Naive thymus-derived CD4-positive, alpha-beta T cell (primary cell): Measurements from ENCODE around the gene ARHGAP24. TPM values are rescaled to one million over a fixed set of nuclear protein-coding genes. Genes with fewer than 3 reads are reported as not detected.
A peak's percentile ranks its signal among the peaks of the same experiment; 100 is the strongest.

Experiments
- ATAC-seq: fragments of 150-1000 bp; cut with Tn5 transposase; 2 replicates; pipeline ENCODE4 v1.10.0; 2021; ENCODE audit warnings: mild to moderate bottlenecking, moderate library complexity
- CTCF ChIA-PET: fragments of 350-600 bp; sonication (Branson Sonifier 250); formaldehyde crosslinking; loops from one replicate; lab custom pipeline; 2021; ENCODE audit warnings: antibody characterized with exemption; lab: Charles Lee
- POLR2A ChIA-PET: fragments of 350-600 bp; sonication (Branson Sonifier 250); formaldehyde crosslinking; loops from one replicate; lab custom pipeline; 2021; ENCODE audit warnings: antibody characterized with exemption, inconsistent platforms; lab: Charles Lee
- DNase-seq, 9 donors: peaks; one replicate each; pipeline versions ENCODE4 v3.0.0 to v3.0.0-alpha.2; 2020 to 2022; ENCODE audit warnings: mixed read lengths in 1 of 9
- H3K27ac ChIP-seq: one replicate; pipeline ENCODE4 v1.7.0; 2013; ENCODE audit warnings: mild to moderate bottlenecking, low read depth, low read length, moderate library complexity
- H3K27me3 ChIP-seq, 2 donors: one replicate each; pipeline ENCODE4 v1.7.0; 2013; ENCODE audit warnings: low read length in 2 of 2, mild to moderate bottlenecking in 2 of 2, moderate library complexity in 2 of 2; ENCODE audit not compliant: control insufficient read depth in 2 of 2, insufficient read depth in 2 of 2
- H3K36me3 ChIP-seq, 3 experiments: 1 replicate in 2 of 3; 2 replicates in 1 of 3; pipeline ENCODE4 v1.7.0; 2013; ENCODE audit warnings: low read length in 3 of 3, mild to moderate bottlenecking in 3 of 3, moderate library complexity in 1 of 3; ENCODE audit not compliant: insufficient read depth in 3 of 3, control insufficient read depth in 2 of 3
- H3K4me1 ChIP-seq, 2 donors: one replicate each; pipeline ENCODE4 v1.7.0; 2013; ENCODE audit warnings: low read length in 2 of 2, mild to moderate bottlenecking in 2 of 2, moderate library complexity in 1 of 2; ENCODE audit not compliant: control insufficient read depth in 2 of 2, insufficient read depth in 2 of 2
- H3K4me3 ChIP-seq: 2 replicates; pipeline ENCODE4 v1.7.0; 2013; ENCODE audit warnings: mild to moderate bottlenecking, low read length
- H3K9me3 ChIP-seq, 3 experiments: 1 replicate in 2 of 3; 2 replicates in 1 of 3; pipeline ENCODE4 v1.7.0; 2013; ENCODE audit warnings: low read length in 3 of 3; ENCODE audit not compliant: control insufficient read depth in 2 of 3
- H3K27ac Mint-ChIP-seq, 9 donors: one replicate each; pipeline ENCODE4 v1.8.0; 2020 to 2022; ENCODE audit warnings: mixed read lengths in 9 of 9, mild to moderate bottlenecking in 8 of 9, moderate library complexity in 5 of 9, inconsistent platforms in 2 of 9
- H3K27me3 Mint-ChIP-seq, 5 donors: one replicate each; pipeline ENCODE4 v1.8.0; 2021 to 2022; ENCODE audit warnings: mixed read lengths in 5 of 5, mild to moderate bottlenecking in 1 of 5
- H3K36me3 Mint-ChIP-seq, 5 donors: one replicate each; pipeline ENCODE4 v1.8.0; 2020 to 2022; ENCODE audit warnings: mixed read lengths in 5 of 5, mild to moderate bottlenecking in 3 of 5, inconsistent platforms in 1 of 5
- H3K4me1 Mint-ChIP-seq, 7 donors: one replicate each; pipeline ENCODE4 v1.8.0; 2020 to 2022; ENCODE audit warnings: mixed read lengths in 7 of 7, mild to moderate bottlenecking in 3 of 7, inconsistent platforms in 1 of 7
- H3K4me3 Mint-ChIP-seq, 10 donors: one replicate each; pipeline ENCODE4 v1.8.0; 2020 to 2022; ENCODE audit warnings: mild to moderate bottlenecking in 10 of 10, mixed read lengths in 10 of 10, moderate library complexity in 6 of 10, inconsistent platforms in 2 of 10
- H3K9me3 Mint-ChIP-seq, 11 donors: one replicate each; pipeline ENCODE4 v1.8.0; 2020 to 2022; ENCODE audit warnings: mixed read lengths in 11 of 11, mild to moderate bottlenecking in 4 of 11, inconsistent platforms in 1 of 11, moderate library complexity in 1 of 11
- intact Hi-C, 2 donors: fragments of 100-400 bp; cut with micrococcal nuclease; formaldehyde crosslinking; loops; one replicate each; pipeline ENCODE4 v1.15.1; 2023
- microRNA-seq: library from miRNA; unstranded; fragments of <30 nt; microRNA quantifications from one replicate; pipeline ENCODE4 v1.2.0, GENCODE V29; 2022; ENCODE audit warnings: borderline microRNAs expressed
- polyA plus RNA-seq, 2 donors: library from polyadenylated mRNA; unstranded; fragments of 300-500 nt; fragmentation: Illumina TruSeq; gene quantifications; one replicate each; pipeline ENCODE4 v1.2.3, GENCODE V29; 2021
- total RNA-seq, 6 experiments: library from RNA in 5 of 6; stranded (reverse) in 5 of 6; gene quantifications; 1 replicate in 5 of 6; 2 replicates in 1 of 6; pipeline ENCODE4 v1.2.3 and lab custom pipeline; 2021 to 2026

ARHGAP24 gene
- total and polyA plus RNA-seq, 7 experiments from 2014 or later: 0.41 to 12.7 (median 1.3) TPM; not detected in 3

GRCh38 chr4:86043755-86044592 is 569.0 kb downstream of the ARHGAP24 start:
- intact Hi-C loops: loop anchor here (1.0 to 10.0 kb wide), 4 partner anchors 851 to 959 kb away; partner anchors contain the start of gene C4orf36 (in 1 of the 2)
- Mint-ChIP-seq H3K4me3 (no peak overlapping the region), H3K9me3 (peaks cover 0 to 8% (median 0%) of the 10 kb centered on the region in 11 donors), H3K27ac (no peak overlapping the region), H3K4me1 (no peaks in the 10 kb centered on the region), H3K27me3 (no peaks in the 10 kb centered on the region), H3K36me3 (no peaks in the 10 kb centered on the region)
- DNase-seq (peak in 5 of 9 donors; percentile 1 to 19 (median 4)), ATAC-seq (no peak)
- CTCF ChIA-PET: interaction anchor here (0.8 kb wide), 1 partner anchor 20 kb away, joined by 4 read pairs; no protein-coding TSS in a partner anchor
- no peaks in the 10 kb centered on the region for H3K27me3 ChIP-seq
- POLR2A ChIA-PET: no interaction called here
- no peaks in the 10 kb centered on the region for H3K4me1 ChIP-seq
- H3K4me3 ChIP-seq: no peak overlapping the region
- no peak overlapping the region for H3K27ac ChIP-seq
- no peaks in the 10 kb centered on the region for H3K9me3 ChIP-seq
- H3K36me3 ChIP-seq: no peaks in the 10 kb centered on the region

GRCh38 chr4:86044593-86044985 is 569.6 kb downstream of the ARHGAP24 start:
- no peaks in the 10 kb centered on the region for H3K4me1 Mint-ChIP-seq
- no peaks in the 10 kb centered on the region for H3K27me3 Mint-ChIP-seq
- Histone ChIP-seq H3K27me3 (no peaks in the 10 kb centered on the region), H3K4me3 (no peak overlapping the region), H3K36me3 (no peaks in the 10 kb centered on the region), H3K27ac (no peak overlapping the region), H3K4me1 (no peaks in the 10 kb centered on the region), H3K9me3 (no peaks in the 10 kb centered on the region)
- CTCF ChIA-PET: interaction anchor here (0.8 kb wide), 1 partner anchor 20 kb away, joined by 4 read pairs; no protein-coding TSS in a partner anchor
- DNase-seq: no peak
- no peak for ATAC-seq
- no peak overlapping the region for H3K4me3 Mint-ChIP-seq
- POLR2A ChIA-PET: no interaction called here
- peaks cover 0 to 8% (median 0%) of the 10 kb centered on the region in 11 donors for H3K9me3 Mint-ChIP-seq
- no peak overlapping the region for H3K27ac Mint-ChIP-seq
- no peaks in the 10 kb centered on the region for H3K36me3 Mint-ChIP-seq
- intact Hi-C loops: loop anchor here (1.0 to 10.0 kb wide), 4 partner anchors 850 to 960 kb away; partner anchors contain the start of gene C4orf36 (in 1 of the 2)

- Mint-ChIP-seq H3K4me1 (no peaks in the 10 kb centered on the region), H3K9me3 (peaks cover 0 to 10% (median 0%) of the 10 kb centered on the region in 11 donors), H3K36me3 (no peaks in the 10 kb centered on the region), H3K27me3 (no peaks in the 10 kb centered on the region), H3K27ac (no peak overlapping the region), H3K4me3 (no peak overlapping the region)
- Histone ChIP-seq H3K36me3 (no peaks in the 10 kb centered on the region), H3K4me1 (no peaks in the 10 kb centered on the region), H3K4me3 (no peak overlapping the region), H3K9me3 (no peaks in the 10 kb centered on the region), H3K27me3 (no peaks in the 10 kb centered on the region), H3K27ac (no peak overlapping the region)
- DNase-seq (no peak), ATAC-seq (no peak)
- intact Hi-C loops: loop anchor here in 1 of 2 donors (10.0 kb wide), 1 partner anchor 846 kb away; the partner anchor contains the start of gene C4orf36
- CTCF ChIA-PET: no interaction called here
- POLR2A ChIA-PET: no interaction called here
Observed at GRCh38 chr4:86048426-86048825, 573.5 kb downstream of the ARHGAP24 start.

- DNase-seq: no peak
- no peaks in the 10 kb centered on the region for H3K27me3 ChIP-seq
- no peak overlapping the region for H3K27ac ChIP-seq
- no peaks in the 10 kb centered on the region for H3K4me1 Mint-ChIP-seq
- no peak overlapping the region for H3K27ac Mint-ChIP-seq
- no peaks in the 10 kb centered on the region for H3K27me3 Mint-ChIP-seq
- peaks cover 0 to 10% (median 0%) of the 10 kb centered on the region in 11 donors for H3K9me3 Mint-ChIP-seq
- intact Hi-C loops: no loop called here
- ChIA-PET POLR2A (no interaction called here), CTCF (no interaction called here)
- H3K36me3 ChIP-seq: no peaks in the 10 kb centered on the region
- no peak overlapping the region for H3K4me3 Mint-ChIP-seq
- H3K9me3 ChIP-seq: no peaks in the 10 kb centered on the region
- no peak for ATAC-seq
- no peaks in the 10 kb centered on the region for H3K4me1 ChIP-seq
- H3K4me3 ChIP-seq: no peak overlapping the region
- H3K36me3 Mint-ChIP-seq: no peaks in the 10 kb centered on the region
Observed at GRCh38 chr4:86050496-86050895, 575.5 kb downstream of the ARHGAP24 start.

Small RNAs within 50 kb of the gene (microRNA-seq; reads per million reads assigned to microRNA genes)
- gene MIR4451: not detected
